Colonic mucosa (tissue), 4 donors: ENCODE results near the gene MCRIP1. TPM values are rescaled to one million over a fixed set of nuclear protein-coding genes. Genes with fewer than 3 reads are reported as not detected.

Experiments used
- DNase-seq: peaks from one replicate; pipeline ENCODE4 v3.0.0-alpha.2; 2020
- H3K27ac ChIP-seq: fragments of 200-600 bp; one replicate; pipeline ENCODE4 v1.8.0; 2021
- H3K27me3 ChIP-seq: fragments of 200-600 bp; one replicate; pipeline ENCODE4 v1.8.0; 2021
- H3K36me3 ChIP-seq: fragments of 200-600 bp; one replicate; pipeline ENCODE4 v1.8.0; 2021
- H3K4me1 ChIP-seq: fragments of 200-600 bp; one replicate; pipeline ENCODE4 v1.8.0; 2021; ENCODE audit warnings: mild to moderate bottlenecking
- H3K4me3 ChIP-seq: fragments of 200-600 bp; one replicate; pipeline ENCODE4 v1.8.0; 2021
- H3K9ac ChIP-seq, 2 donors: one replicate each; pipeline ENCODE4 v1.7.0; 2013; ENCODE audit warnings: control low read depth in 2 of 2, low read depth in 2 of 2, low read length in 2 of 2
- H3K9me3 ChIP-seq: fragments of 200-600 bp; one replicate; pipeline ENCODE4 v1.8.0; 2021
- CTCF ChIP-seq: fragments of 200-600 bp; IDR thresholded peaks from one replicate; pipeline ENCODE4 v1.8.0; 2022; ENCODE audit warnings: antibody characterized with exemption, mild to moderate bottlenecking
- intact Hi-C: fragments of 100-400 bp; cut with DNase I; formaldehyde crosslinking; loops from one replicate; pipeline ENCODE4 v1.14.1; 2022
- total RNA-seq, 2 donors: library from RNA; stranded (reverse); fragmentation: NEBNext Ultra II Directional in 1 of 2; extraction: Animal tissue kit (Norgen Biotek cat#: 25700) in 1 of 2; gene quantifications; one replicate each; pipeline ENCODE4 v1.2.1, GENCODE V29; 2021
- donor health status: healthy.
- donor health status: DM: no; HTN: no; CAD: no.
- donor health status: DM: no; HTN: no; CAD: no.

Gene MCRIP1
- total RNA-seq, 2 donors from 2014 or later: 25.9 to 26.2 TPM

DNA sequence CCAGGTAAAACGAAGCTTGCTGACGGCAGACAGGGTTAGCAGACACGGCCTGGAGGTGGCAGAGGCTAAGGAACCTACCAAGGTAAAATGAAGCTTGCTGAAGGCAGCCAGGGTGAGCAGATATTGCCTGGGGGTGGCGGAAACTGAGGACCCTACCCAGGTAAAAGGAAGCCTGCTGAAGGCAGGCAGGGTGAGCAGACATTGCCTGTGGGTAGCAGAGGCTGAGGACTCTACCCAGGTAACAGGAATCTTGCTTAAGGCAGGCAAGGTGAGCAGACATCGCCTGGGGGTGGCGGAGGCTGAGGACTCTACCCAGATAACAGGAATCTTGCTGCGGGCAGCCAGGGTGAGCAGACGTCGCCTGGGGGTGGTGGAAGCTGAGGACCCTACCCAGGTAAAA, 31.8 kb downstream of the MCRIP1 start:
- H3K9ac ChIP-seq: no peak overlapping the region
- no peaks in the 10 kb centered on the region for H3K9me3 ChIP-seq
- DNase-seq: no peak
- H3K27ac ChIP-seq: no peak overlapping the region
- H3K36me3 ChIP-seq: no peaks in the 10 kb centered on the region
- intact Hi-C loops: no loop called here
- no peak for TF ChIP-seq CTCF
- H3K4me3 ChIP-seq: no peak overlapping the region
- peaks cover 45% of the 10 kb centered on the region for H3K27me3 ChIP-seq
- no peaks in the 10 kb centered on the region for H3K4me1 ChIP-seq

DNA sequence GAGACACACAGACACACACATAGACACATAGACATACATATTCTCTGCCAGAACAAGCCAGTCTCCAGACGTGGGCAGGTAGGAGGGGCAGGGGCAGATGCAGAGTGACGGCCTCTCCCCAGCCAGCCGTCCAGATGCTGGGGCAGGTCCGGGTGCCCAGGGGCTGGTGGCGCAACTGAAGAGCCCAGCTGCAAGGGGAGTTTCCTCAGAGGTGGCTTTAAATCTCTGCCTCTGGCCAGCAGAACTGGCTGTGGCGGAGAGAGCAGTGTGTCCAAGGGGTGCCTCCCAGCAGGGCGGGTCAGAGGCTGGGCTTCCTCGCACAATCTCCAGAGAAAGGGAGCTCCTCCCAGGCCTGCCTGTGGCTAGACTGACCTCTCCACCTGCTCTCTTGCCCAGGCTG, 38.6 kb downstream of the MCRIP1 start:
- H3K27ac ChIP-seq: no peak overlapping the region
- DNase-seq: peak; percentile 63
- intact Hi-C loops: no loop called here
- no peaks in the 10 kb centered on the region for H3K9me3 ChIP-seq
- no peak for TF ChIP-seq CTCF
- H3K27me3 ChIP-seq: no peaks in the 10 kb centered on the region
- H3K9ac ChIP-seq: no peak overlapping the region
- H3K36me3 ChIP-seq: no peaks in the 10 kb centered on the region
- no peak overlapping the region for H3K4me3 ChIP-seq
- no peaks in the 10 kb centered on the region for H3K4me1 ChIP-seq

DNA sequence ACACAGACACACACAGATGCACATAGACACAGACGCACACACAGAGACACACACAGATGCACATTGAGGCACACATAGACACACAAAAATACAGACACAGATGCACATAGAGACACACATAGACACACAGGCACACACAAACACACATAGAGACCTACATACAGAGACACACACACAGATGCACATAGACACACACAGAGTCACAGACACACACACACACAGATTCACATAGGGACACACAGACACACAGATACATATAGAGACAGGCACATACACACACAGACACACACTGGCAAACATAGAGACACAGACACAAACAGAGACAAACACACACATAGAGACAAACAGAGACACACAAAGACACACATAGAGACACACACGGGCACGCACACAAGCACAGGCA, 39.0 kb downstream of the MCRIP1 start:
- Histone ChIP-seq H3K9ac (no peak overlapping the region), H3K9me3 (no peaks in the 10 kb centered on the region)

GRCh38 chr17:81792675-81793615, 40.1 kb downstream of the MCRIP1 start:
- no peak overlapping the region for H3K4me3 ChIP-seq
- H3K36me3 ChIP-seq: no peaks in the 10 kb centered on the region
- intact Hi-C loops: no loop called here

More for the DNA sequence above, 39.0 kb downstream of the MCRIP1 start:
- no peaks in the 10 kb centered on the region for H3K27me3 ChIP-seq
- H3K36me3 ChIP-seq: no peaks in the 10 kb centered on the region
- no peaks in the 10 kb centered on the region for H3K4me1 ChIP-seq
- TF ChIP-seq CTCF: no peak
- intact Hi-C loops: no loop called here
- H3K4me3 ChIP-seq: no peak overlapping the region
- DNase-seq: no peak
- H3K27ac ChIP-seq: no peak overlapping the region

More at GRCh38 chr17:81792675-81793615, 40.1 kb downstream of the MCRIP1 start:
- TF ChIP-seq CTCF: no peak
- H3K27ac ChIP-seq: no peak overlapping the region
- H3K4me1 ChIP-seq: no peaks in the 10 kb centered on the region
- H3K9me3 ChIP-seq: no peaks in the 10 kb centered on the region
- DNase-seq: no peak
- no peak overlapping the region for H3K9ac ChIP-seq
- no peaks in the 10 kb centered on the region for H3K27me3 ChIP-seq

Other genes starting within 250 kb of the MCRIP1 start
- gene NPLOC4, start 196.2 kb downstream of the MCRIP1 start, total RNA-seq: 10 to 100 TPM; 69.8 to 74.1 TPM
- under 1 TPM; 0.25 to 0.32 TPM for gene TSPAN10, start 196.1 kb downstream of the MCRIP1 start, total RNA-seq
- not detected for gene PDE6G, start 176.7 kb downstream of the MCRIP1 start, total RNA-seq
- 10 to 100 TPM; 21.7 to 42.8 TPM for gene OXLD1, start 166.7 kb downstream of the MCRIP1 start, total RNA-seq
- 10 to 100 TPM; 13.7 to 41.1 TPM for gene CCDC137, start 166.6 kb downstream of the MCRIP1 start, total RNA-seq
- 10 to 100 TPM; 24.6 to 25.0 TPM for gene ARL16, start 149.5 kb downstream of the MCRIP1 start, total RNA-seq
- 100 to 1,000 TPM in 1 of 2 donors, 10 to 100 TPM in 1; 75.2 to 131 TPM for gene HGS, start 149.3 kb downstream of the MCRIP1 start, total RNA-seq
- gene MRPL12, start 129.9 kb downstream of the MCRIP1 start, total RNA-seq: 100 to 1,000 TPM; 106 to 225 TPM
- gene SLC25A10, start 121.0 kb downstream of the MCRIP1 start, total RNA-seq: 100 to 1,000 TPM in 1 of 2 donors, 10 to 100 TPM in 1; 46.0 to 110 TPM
- gene GCGR, start 29.1 kb downstream of the MCRIP1 start, total RNA-seq: not detected
- not detected for gene PPP1R27, start 1.8 kb upstream of the MCRIP1 start, total RNA-seq
- gene P4HB, start 27.2 kb upstream of the MCRIP1 start, total RNA-seq: 1,000 to 10,000 TPM in 1 of 2 donors, 100 to 1,000 TPM in 1; 719 to 1,051 TPM
- gene ARHGDIA, start 38.0 kb upstream of the MCRIP1 start, total RNA-seq: 100 to 1,000 TPM; 407 to 546 TPM
- 100 to 1,000 TPM in 1 of 2 donors, 10 to 100 TPM in 1; 66.6 to 191 TPM for gene ALYREF, start 58.3 kb upstream of the MCRIP1 start, total RNA-seq
- 100 to 1,000 TPM; 106 to 174 TPM for gene ANAPC11, start 58.4 kb upstream of the MCRIP1 start, total RNA-seq
- gene NPB, start 68.9 kb upstream of the MCRIP1 start, total RNA-seq: under 1 TPM in 1 of 2 donors, not detected in 1; 0.22 TPM
- 10 to 100 TPM; 47.5 to 71.6 TPM for gene PCYT2, start 78.1 kb upstream of the MCRIP1 start, total RNA-seq
- 10 to 100 TPM; 43.3 to 81.9 TPM for gene SIRT7, start 84.9 kb upstream of the MCRIP1 start, total RNA-seq
- gene MAFG, start 94.4 kb upstream of the MCRIP1 start, total RNA-seq: 10 to 100 TPM; 16.0 to 20.4 TPM
- 100 to 1,000 TPM in 1 of 2 donors, 10 to 100 TPM in 1; 56.5 to 131 TPM for gene PYCR1, start 104.0 kb upstream of the MCRIP1 start, total RNA-seq
- gene MYADML2, start 113.9 kb upstream of the MCRIP1 start, total RNA-seq: under 1 TPM in 1 of 2 donors, not detected in 1; 0.27 TPM
- under 1 TPM in 1 of 2 donors, not detected in 1; 0.57 TPM for gene NOTUM, start 127.9 kb upstream of the MCRIP1 start, total RNA-seq
- 10 to 100 TPM; 21.7 to 43.0 TPM for gene ASPSCR1, start 144.3 kb upstream of the MCRIP1 start, total RNA-seq
- gene CENPX, start 189.6 kb upstream of the MCRIP1 start, total RNA-seq: 100 to 1,000 TPM in 1 of 2 donors, 10 to 100 TPM in 1; 91.1 to 238 TPM
- 10 to 100 TPM; 16.6 to 60.0 TPM for gene LRRC45, start 190.0 kb upstream of the MCRIP1 start, total RNA-seq
- gene RAC3, start 198.4 kb upstream of the MCRIP1 start, total RNA-seq: 10 to 100 TPM in 1 of 2 donors, 1 to 10 TPM in 1; 7.0 to 16.6 TPM
- 100 to 1,000 TPM; 115 to 183 TPM for gene DCXR, start 204.4 kb upstream of the MCRIP1 start, total RNA-seq
- gene RFNG, start 218.5 kb upstream of the MCRIP1 start, total RNA-seq: 10 to 100 TPM; 30.6 to 32.1 TPM
- gene GPS1, start 218.6 kb upstream of the MCRIP1 start, total RNA-seq: 100 to 1,000 TPM in 1 of 2 donors, 10 to 100 TPM in 1; 70.8 to 129 TPM
- gene DUS1L, start 232.5 kb upstream of the MCRIP1 start, total RNA-seq: 100 to 1,000 TPM; 113 to 253 TPM